Measurements from ENCODE around the gene HJV.

DNA sequence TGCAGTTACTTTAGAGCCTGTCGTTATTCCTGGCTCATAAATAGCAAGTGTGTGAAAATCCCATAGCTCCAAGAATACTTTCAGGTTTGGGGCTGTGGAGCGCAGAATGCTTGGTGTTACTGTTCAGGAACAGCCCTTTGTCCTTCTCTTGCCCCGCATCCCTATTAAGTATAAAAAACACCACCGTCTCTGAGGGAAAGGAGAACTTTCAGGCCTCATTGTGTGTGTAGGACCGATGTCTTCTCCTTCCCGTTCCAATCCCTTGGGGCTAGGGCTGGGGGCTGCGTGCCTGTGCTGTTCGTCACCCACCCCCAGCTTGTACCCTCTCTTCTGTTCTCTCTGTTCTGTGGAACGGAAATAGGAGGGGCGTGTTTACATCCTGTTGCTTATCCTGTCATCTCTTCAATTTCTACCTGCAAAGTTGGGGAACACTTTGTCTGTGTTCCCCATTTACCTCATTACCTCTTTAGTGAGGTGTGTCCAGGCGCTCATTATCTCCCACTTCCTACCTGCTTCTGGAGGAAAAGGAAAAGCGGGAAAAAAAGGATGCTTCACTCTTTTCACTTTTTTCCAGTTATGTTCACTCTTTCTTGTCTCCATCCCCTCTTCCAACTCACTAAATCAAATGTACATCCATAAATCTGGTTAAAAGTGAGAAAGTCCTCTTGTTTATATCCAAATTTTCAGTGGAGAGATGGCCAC is 24.4 kb downstream of the HJV start:
- TF ChIP-seq EZH2 (IDR thresholded peaks at IDR 0.05; ENCODE audit: low read length, unreplicated experiment) (no peak), EZH2phosphoT487 (IDR thresholded peaks at IDR 0.05; ENCODE audit: borderline replicate concordance, low read length) (no peak)
- TF ChIP-seq, protein P1, sequence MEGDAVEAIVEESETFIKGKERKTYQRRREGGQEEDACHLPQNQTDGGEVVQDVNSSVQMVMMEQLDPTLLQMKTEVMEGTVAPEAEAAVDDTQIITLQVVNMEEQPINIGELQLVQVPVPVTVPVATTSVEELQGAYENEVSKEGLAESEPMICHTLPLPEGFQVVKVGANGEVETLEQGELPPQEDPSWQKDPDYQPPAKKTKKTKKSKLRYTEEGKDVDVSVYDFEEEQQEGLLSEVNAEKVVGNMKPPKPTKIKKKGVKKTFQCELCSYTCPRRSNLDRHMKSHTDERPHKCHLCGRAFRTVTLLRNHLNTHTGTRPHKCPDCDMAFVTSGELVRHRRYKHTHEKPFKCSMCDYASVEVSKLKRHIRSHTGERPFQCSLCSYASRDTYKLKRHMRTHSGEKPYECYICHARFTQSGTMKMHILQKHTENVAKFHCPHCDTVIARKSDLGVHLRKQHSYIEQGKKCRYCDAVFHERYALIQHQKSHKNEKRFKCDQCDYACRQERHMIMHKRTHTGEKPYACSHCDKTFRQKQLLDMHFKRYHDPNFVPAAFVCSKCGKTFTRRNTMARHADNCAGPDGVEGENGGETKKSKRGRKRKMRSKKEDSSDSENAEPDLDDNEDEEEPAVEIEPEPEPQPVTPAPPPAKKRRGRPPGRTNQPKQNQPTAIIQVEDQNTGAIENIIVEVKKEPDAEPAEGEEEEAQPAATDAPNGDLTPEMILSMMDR (conservative IDR thresholded peaks at IDR 0.05; ENCODE audit: low read depth, low read length): no peak
